Measurements from ENCODE around the gene RASA1. TPM values are rescaled to one million over a fixed set of nuclear protein-coding genes. Genes with fewer than 3 reads are reported as not detected.

Gene RASA1
- total RNA-seq, 4 donors from 2014 or later: 12.0 to 16.8 (median 12.2) TPM

DNA sequence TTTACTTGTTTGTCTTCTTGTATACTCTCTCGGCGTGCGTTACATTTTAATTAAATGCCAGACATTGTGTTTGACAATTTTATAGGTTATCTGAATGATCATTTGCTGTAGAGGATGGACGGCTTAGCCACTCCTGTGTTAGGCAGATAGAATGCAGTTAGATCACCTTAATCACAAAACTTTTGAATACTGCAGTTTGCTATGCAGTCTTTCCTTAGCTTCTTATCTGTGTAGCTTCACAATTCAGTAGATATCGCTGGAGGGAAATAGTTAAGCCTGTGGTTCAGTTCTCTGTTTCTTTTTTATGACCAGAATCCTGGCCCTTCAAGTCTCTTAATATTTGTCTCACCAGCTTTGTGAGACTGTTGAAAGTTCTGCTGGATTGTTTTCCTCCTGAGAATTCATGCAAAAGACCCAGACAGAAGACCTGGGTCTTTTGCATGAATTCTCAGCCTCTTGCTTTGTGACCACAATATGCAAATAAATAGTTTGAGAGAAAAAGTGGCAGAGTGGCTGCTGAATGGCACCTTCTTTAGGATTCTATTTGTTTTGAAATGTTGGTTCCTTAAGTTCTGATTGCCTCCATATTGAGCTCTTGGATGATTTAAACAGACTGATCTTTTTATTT lies 40.2 kb downstream of the RASA1 start:
- ATAC-seq: no peak

DNA sequence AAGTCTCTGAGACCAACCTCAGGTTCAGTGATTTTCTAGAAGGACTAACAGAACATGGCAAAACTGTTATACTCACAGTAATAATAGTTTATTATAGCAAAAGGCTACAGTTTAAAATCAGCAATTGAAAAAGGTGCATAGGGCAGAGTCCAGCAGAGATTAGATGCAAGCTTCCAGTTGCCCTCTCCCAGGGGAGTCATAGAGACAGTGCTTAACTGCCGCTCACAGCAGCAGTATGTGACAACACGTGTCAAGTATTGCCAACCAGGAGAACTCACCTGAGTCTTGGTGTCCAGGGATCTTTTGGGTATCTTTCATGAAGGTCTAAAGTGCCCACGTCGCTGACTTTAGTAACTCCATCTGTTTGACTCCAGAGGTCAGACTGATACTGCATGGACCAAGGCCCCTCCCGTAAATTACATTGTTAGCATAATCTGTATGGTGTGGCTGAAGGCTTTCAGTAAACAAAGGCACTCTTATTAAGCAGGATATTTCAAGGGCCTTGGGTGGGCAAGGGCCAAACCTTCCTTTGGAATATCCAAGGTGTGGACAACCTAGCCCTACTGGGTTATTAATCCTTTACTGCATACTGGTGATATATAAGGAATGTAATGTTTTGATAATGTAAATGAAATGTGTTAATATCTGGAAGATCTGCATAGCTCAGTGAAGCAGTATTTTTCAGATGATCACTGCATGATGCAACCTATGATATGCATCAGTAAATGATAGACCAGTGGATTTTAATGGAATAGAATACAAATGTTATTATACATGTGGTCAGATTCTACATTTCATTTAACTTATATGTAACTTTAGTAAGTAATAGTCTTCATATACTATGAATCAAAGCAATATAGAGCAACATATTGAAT lies 44.0 kb downstream of the RASA1 start:
- TF ChIP-seq, protein P1, sequence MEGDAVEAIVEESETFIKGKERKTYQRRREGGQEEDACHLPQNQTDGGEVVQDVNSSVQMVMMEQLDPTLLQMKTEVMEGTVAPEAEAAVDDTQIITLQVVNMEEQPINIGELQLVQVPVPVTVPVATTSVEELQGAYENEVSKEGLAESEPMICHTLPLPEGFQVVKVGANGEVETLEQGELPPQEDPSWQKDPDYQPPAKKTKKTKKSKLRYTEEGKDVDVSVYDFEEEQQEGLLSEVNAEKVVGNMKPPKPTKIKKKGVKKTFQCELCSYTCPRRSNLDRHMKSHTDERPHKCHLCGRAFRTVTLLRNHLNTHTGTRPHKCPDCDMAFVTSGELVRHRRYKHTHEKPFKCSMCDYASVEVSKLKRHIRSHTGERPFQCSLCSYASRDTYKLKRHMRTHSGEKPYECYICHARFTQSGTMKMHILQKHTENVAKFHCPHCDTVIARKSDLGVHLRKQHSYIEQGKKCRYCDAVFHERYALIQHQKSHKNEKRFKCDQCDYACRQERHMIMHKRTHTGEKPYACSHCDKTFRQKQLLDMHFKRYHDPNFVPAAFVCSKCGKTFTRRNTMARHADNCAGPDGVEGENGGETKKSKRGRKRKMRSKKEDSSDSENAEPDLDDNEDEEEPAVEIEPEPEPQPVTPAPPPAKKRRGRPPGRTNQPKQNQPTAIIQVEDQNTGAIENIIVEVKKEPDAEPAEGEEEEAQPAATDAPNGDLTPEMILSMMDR (IDR thresholded peaks at IDR 0.05 in 4 of 5, conservative IDR thresholded peaks at IDR 0.05 in 1 of 5): no peak
- TF ChIP-seq POLR2A (IDR thresholded peaks at IDR 0.05): no peak
- no peaks in the 10 kb centered on the region for H3K4me1 ChIP-seq
- H3K9me3 ChIP-seq: no peaks in the 10 kb centered on the region
- no peaks in the 10 kb centered on the region for H3K36me3 ChIP-seq
- H3K27me3 ChIP-seq: no peaks in the 10 kb centered on the region
- no peak overlapping the region for H3K27ac ChIP-seq
- no peak for DNase-seq
- intact Hi-C loops (cut with DNase I; ENCODE audit: low total_unique reads): no loop called here
- no peak for ATAC-seq
- H3K4me3 ChIP-seq: no peak overlapping the region
- in situ Hi-C loops (cut with MboI; ENCODE audit: low sequenced_read_pairs in 4 of 4): no loop called here

More for the DNA sequence above, 40.2 kb downstream of the RASA1 start:
- H3K36me3 ChIP-seq: peaks cover 0 to 10% of the 10 kb centered on the region in 2 donors
- in situ Hi-C loops (cut with MboI; ENCODE audit: low sequenced_read_pairs in 4 of 4) (no loop called here), intact Hi-C loops (cut with DNase I; ENCODE audit: low total_unique reads) (no loop called here)
- H3K27ac ChIP-seq: no peak overlapping the region
- no peaks in the 10 kb centered on the region for H3K27me3 ChIP-seq
- no peaks in the 10 kb centered on the region for H3K4me1 ChIP-seq
- H3K4me3 ChIP-seq: no peak overlapping the region
- no peak for DNase-seq
- H3K9me3 ChIP-seq: no peaks in the 10 kb centered on the region
- TF ChIP-seq, protein P1 (IDR thresholded peaks at IDR 0.05 in 4 of 5, conservative IDR thresholded peaks at IDR 0.05 in 1 of 5): no peak
- no peak for TF ChIP-seq POLR2A (IDR thresholded peaks at IDR 0.05)

DNA sequence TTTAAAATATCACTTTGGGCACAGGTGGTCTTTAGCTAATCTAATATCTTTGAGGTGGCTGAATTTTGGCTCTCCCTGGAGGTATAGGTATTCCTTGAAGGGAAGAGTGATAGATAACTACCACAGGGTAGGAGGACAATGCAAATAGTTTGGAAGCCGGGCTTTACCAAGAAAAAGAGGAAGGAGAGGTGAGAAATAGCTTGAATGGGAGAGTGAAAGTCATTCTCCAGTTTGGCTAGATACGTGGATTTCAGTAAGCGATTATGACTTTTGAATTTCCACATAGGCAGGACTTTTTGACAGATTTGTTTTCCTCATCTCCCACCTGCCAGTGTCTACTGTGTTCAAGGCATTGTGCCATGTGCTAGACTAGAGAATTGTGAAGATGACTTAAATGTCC lies 45.5 kb downstream of the RASA1 start:
- Histone ChIP-seq H3K9me3 (no peaks in the 10 kb centered on the region), H3K27ac (no peak overlapping the region), H3K4me1 (no peaks in the 10 kb centered on the region), H3K4me3 (no peak overlapping the region), H3K36me3 (no peaks in the 10 kb centered on the region), H3K27me3 (no peaks in the 10 kb centered on the region)
- DNase-seq (no peak), ATAC-seq (no peak)
- no peak for TF ChIP-seq POLR2A (IDR thresholded peaks at IDR 0.05)
- TF ChIP-seq, protein P1 (IDR thresholded peaks at IDR 0.05 in 4 of 5, conservative IDR thresholded peaks at IDR 0.05 in 1 of 5): no peak
- intact Hi-C loops (cut with DNase I; ENCODE audit: low total_unique reads): no loop called here
- in situ Hi-C loops (cut with MboI; ENCODE audit: low sequenced_read_pairs in 4 of 4): no loop called here

DNA sequence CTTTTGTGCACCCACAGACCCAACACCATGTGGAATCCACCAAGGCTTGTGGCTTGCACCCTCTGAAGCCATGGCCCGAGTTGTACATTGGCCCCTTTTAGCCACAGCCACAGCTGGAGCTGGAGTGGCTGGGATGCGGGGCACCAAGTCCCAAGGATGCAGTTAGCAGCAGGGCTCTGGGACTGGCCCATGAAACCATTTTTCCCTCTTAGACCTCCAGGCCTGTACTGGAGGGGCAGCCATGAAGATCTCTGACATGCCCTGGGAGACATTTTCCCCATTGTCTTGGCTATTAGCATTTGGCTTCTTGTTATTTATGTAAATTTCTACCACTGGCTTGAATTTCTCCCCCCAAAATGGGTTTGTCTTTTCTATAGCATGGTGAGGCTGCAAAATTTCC lies 51.8 kb downstream of the RASA1 start:
- no peak overlapping the region for H3K27ac ChIP-seq
- intact Hi-C loops (cut with DNase I; ENCODE audit: low total_unique reads): no loop called here
- TF ChIP-seq, protein P1 (IDR thresholded peaks at IDR 0.05 in 4 of 5, conservative IDR thresholded peaks at IDR 0.05 in 1 of 5): no peak
- TF ChIP-seq POLR2A (IDR thresholded peaks at IDR 0.05): no peak
- DNase-seq (no peak), ATAC-seq (no peak)
- H3K36me3 ChIP-seq: no peaks in the 10 kb centered on the region
- H3K4me3 ChIP-seq: no peak overlapping the region
- in situ Hi-C loops (cut with MboI; ENCODE audit: low sequenced_read_pairs in 4 of 4): no loop called here
- H3K9me3 ChIP-seq: no peaks in the 10 kb centered on the region
- H3K4me1 ChIP-seq: no peaks in the 10 kb centered on the region
- no peaks in the 10 kb centered on the region for H3K27me3 ChIP-seq

Measured in gastrocnemius medialis (tissue), 4 donors.